Body of pancreas (tissue), 4 donors: ENCODE measurements around the gene SAP30L. TPM values are rescaled to one million over a fixed set of nuclear protein-coding genes. Genes with fewer than 3 reads are reported as not detected.

ENCODE experiments used
- ATAC-seq: fragments of 150-250 bp; one replicate; pipeline ENCODE4 v1.9.1; 2016
- DNase-seq, 4 donors: peaks; one replicate each; pipeline ENCODE4 v3.0.0-alpha.2; 2019
- H3K27ac ChIP-seq, 4 donors: fragments of 200-600 bp; sonication (generic); 1 replicate in 3 of 4; 2 replicates in 1 of 4; pipeline versions ENCODE4 v1.5.1 to v1.6.1; 2016 to 2019; ENCODE audit warnings: mild to moderate bottlenecking in 1 of 4, mixed read lengths in 1 of 4, moderate library complexity in 1 of 4
- H3K27me3 ChIP-seq, 2 donors: fragments of 200-600 bp; sonication (generic); one replicate each; pipeline ENCODE4 v1.6.0; 2016; ENCODE audit warnings: mild to moderate bottlenecking in 1 of 2
- H3K36me3 ChIP-seq, 2 donors: fragments of 200-600 bp; sonication (generic); replicated peaks in 1 of 2; 2 replicates each; pipeline ENCODE4 v1.5.1; 2016; ENCODE audit warnings: low read depth in 2 of 2; ENCODE audit not compliant: insufficient read depth in 1 of 2
- H3K4me1 ChIP-seq: fragments of 200-600 bp; sonication (generic); one replicate; pipeline ENCODE4 v1.6.0; 2016
- H3K4me3 ChIP-seq, 2 donors: fragments of 200-600 bp; sonication (generic); 1 replicate in 1 of 2; 2 replicates in 1 of 2; pipeline ENCODE4 v1.5.1; 2016 to 2019
- H3K9me3 ChIP-seq, 3 donors: fragments of 200-600 bp; sonication (generic); 1 replicate in 2 of 3; 2 replicates in 1 of 3; pipeline ENCODE4 v1.5.1; 2016
- CTCF ChIP-seq, 7 experiments: fragments of 450-650 bp in 4 of 7; fragments of 200-600 bp in 3 of 7; sonication (generic) in 3 of 7; IDR thresholded peaks; one replicate each; pipeline ENCODE4 v1.5.1; 2016 to 2019; ENCODE audit warnings: antibody characterized with exemption in 7 of 7
- POLR2A ChIP-seq, 3 donors: fragments of 450-650 bp; IDR thresholded peaks; one replicate each; pipeline ENCODE4 v1.6.1; 2016; ENCODE audit warnings: antibody characterized with exemption in 3 of 3, mild to moderate bottlenecking in 2 of 3
- WGBS, 2 donors: methylation state at CpG; one replicate each; pipeline ENCODE4 v1.1.5; 2017; 5-methylcytosine and 5-hydroxymethylcytosine counted together
- intact Hi-C: fragments of 100-400 bp; cut with DNase I; formaldehyde crosslinking; loops from one replicate; pipeline ENCODE4 v1.15.1; 2023
- total RNA-seq, 2 donors: library from RNA; depleted of rRNA; stranded (reverse); fragments of >200 nt; gene quantifications; one replicate each; pipeline ENCODE4 v1.1.0, GENCODE V29; 2016

The SAP30L gene
- total RNA-seq, 2 donors from 2014 or later, result 11.7 to 15.5 TPM

- peaks cover 35% of the 10 kb centered on the region for H3K4me1 ChIP-seq
- no peak overlapping the region for H3K4me3 ChIP-seq
- WGBS, 2 donors, result 8 to 12% methylated on average over 34 of the region's 34 CpGs
- H3K36me3 ChIP-seq, result no peaks in the 10 kb centered on the region
- H3K9me3 ChIP-seq, result no peaks in the 10 kb centered on the region
- intact Hi-C loops, result no loop called here
- no peak overlapping the region for H3K27ac ChIP-seq
- no peak for DNase-seq
- peaks cover 5 to 83% of the 10 kb centered on the region in 2 donors for H3K27me3 ChIP-seq
- no peak for ATAC-seq
- TF ChIP-seq CTCF (IDR thresholded peaks at IDR 0.05) (no peak), POLR2A (IDR thresholded peaks at IDR 0.05) (no peak)
Measured at GRCh38 chr5:154483654-154484392, 38.0 kb downstream of the SAP30L start.

GRCh38 chr5:154484393-154485095 lies 38.7 kb downstream of the SAP30L start:
- peaks cover 5 to 79% of the 10 kb centered on the region in 2 donors for H3K27me3 ChIP-seq
- H3K4me1 ChIP-seq, result peaks cover 28% of the 10 kb centered on the region
- intact Hi-C loops, result no loop called here
- ATAC-seq (no peak), DNase-seq (no peak)
- H3K27ac ChIP-seq, result no peak overlapping the region
- TF ChIP-seq POLR2A (IDR thresholded peaks at IDR 0.05) (no peak), CTCF (IDR thresholded peaks at IDR 0.05) (no peak)
- H3K9me3 ChIP-seq, result no peaks in the 10 kb centered on the region
- no peak overlapping the region for H3K4me3 ChIP-seq
- no peaks in the 10 kb centered on the region for H3K36me3 ChIP-seq
- 7 to 8% methylated on average over 15 of the region's 15 CpGs for WGBS, 2 donors

- Histone ChIP-seq H3K4me1 (peaks cover 25% of the 10 kb centered on the region), H3K4me3 (no peak overlapping the region), H3K27me3 (peaks cover 5 to 74% of the 10 kb centered on the region in 2 donors), H3K9me3 (no peaks in the 10 kb centered on the region), H3K27ac (no peak overlapping the region), H3K36me3 (no peaks in the 10 kb centered on the region)
- 9 to 10% methylated on average over 2 of the region's 2 CpGs for WGBS, 2 donors
- no peak for TF ChIP-seq CTCF (IDR thresholded peaks at IDR 0.05)
- no peak for TF ChIP-seq POLR2A (IDR thresholded peaks at IDR 0.05)
- DNase-seq (no peak), ATAC-seq (no peak)
- intact Hi-C loops, result no loop called here
Measured at GRCh38 chr5:154485096-154485491, 39.3 kb downstream of the SAP30L start.

GRCh38 chr5:154485850-154486426 lies 40.1 kb downstream of the SAP30L start:
- 18 to 20% methylated on average over 6 of the region's 6 CpGs for WGBS, 2 donors
- Histone ChIP-seq H3K4me3 (no peak overlapping the region), H3K36me3 (no peaks in the 10 kb centered on the region), H3K27me3 (peaks cover 5 to 66% of the 10 kb centered on the region in 2 donors), H3K4me1 (peaks cover 25% of the 10 kb centered on the region), H3K9me3 (no peaks in the 10 kb centered on the region), H3K27ac (no peak overlapping the region)
- intact Hi-C loops, result no loop called here
- no peak for TF ChIP-seq CTCF (IDR thresholded peaks at IDR 0.05)
- TF ChIP-seq POLR2A (IDR thresholded peaks at IDR 0.05), result no peak
- no peak for ATAC-seq
- DNase-seq, result no peak
